HepG2 (cell line): ENCODE results near the gene NKAIN4.

Experiments used
- TF ChIP-seq, protein P1 (sequence below): sonication (generic); formaldehyde crosslinking; IDR thresholded peaks from 2 replicates; pipeline ENCODE4 v1.5.0; 2020; ENCODE audit warnings: mild to moderate bottlenecking, missing genetic modification reagents, moderate library complexity
- TF ChIP-seq, protein P2 (sequence below): sonication (generic); formaldehyde crosslinking; conservative IDR thresholded peaks from 2 replicates; pipeline ENCODE4 v1.4.0; 2020; ENCODE audit warnings: missing genetic modification reagents

DNA sequence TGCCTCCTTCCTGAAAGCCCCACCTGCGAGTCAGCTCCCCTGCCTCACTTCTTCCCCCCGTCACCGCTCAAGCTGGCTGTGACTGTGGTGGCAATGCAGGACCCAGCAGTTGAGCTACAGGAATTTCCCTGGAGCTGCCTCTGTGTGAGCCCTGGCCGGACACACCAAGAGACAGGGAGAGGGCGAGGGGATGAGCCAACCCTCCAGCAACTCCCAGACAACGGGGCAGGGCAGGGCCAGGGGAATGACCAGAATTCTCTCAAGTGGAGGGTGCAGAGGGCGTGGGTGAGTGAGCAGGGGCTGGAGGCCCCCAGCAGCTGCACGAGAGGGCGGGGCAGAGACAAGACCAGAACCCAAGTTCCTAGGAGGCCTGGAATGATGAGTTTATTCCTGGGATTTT lies 13.4 kb upstream of the NKAIN4 start:
- TF ChIP-seq, protein P1, sequence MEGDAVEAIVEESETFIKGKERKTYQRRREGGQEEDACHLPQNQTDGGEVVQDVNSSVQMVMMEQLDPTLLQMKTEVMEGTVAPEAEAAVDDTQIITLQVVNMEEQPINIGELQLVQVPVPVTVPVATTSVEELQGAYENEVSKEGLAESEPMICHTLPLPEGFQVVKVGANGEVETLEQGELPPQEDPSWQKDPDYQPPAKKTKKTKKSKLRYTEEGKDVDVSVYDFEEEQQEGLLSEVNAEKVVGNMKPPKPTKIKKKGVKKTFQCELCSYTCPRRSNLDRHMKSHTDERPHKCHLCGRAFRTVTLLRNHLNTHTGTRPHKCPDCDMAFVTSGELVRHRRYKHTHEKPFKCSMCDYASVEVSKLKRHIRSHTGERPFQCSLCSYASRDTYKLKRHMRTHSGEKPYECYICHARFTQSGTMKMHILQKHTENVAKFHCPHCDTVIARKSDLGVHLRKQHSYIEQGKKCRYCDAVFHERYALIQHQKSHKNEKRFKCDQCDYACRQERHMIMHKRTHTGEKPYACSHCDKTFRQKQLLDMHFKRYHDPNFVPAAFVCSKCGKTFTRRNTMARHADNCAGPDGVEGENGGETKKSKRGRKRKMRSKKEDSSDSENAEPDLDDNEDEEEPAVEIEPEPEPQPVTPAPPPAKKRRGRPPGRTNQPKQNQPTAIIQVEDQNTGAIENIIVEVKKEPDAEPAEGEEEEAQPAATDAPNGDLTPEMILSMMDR: no peak
- TF ChIP-seq, protein P2, sequence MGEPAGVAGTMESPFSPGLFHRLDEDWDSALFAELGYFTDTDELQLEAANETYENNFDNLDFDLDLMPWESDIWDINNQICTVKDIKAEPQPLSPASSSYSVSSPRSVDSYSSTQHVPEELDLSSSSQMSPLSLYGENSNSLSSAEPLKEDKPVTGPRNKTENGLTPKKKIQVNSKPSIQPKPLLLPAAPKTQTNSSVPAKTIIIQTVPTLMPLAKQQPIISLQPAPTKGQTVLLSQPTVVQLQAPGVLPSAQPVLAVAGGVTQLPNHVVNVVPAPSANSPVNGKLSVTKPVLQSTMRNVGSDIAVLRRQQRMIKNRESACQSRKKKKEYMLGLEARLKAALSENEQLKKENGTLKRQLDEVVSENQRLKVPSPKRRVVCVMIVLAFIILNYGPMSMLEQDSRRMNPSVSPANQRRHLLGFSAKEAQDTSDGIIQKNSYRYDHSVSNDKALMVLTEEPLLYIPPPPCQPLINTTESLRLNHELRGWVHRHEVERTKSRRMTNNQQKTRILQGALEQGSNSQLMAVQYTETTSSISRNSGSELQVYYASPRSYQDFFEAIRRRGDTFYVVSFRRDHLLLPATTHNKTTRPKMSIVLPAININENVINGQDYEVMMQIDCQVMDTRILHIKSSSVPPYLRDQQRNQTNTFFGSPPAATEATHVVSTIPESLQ (CRISPR knock-in tag): no peak
